ENCODE results near the gene SEZ6. TPM values are rescaled to one million over a fixed set of nuclear protein-coding genes. Genes with fewer than 3 reads are reported as not detected.
"Not testable (repeated sequence)": the region's sequence is repeated elsewhere in the genome, so short reads cannot be mapped to it uniquely, and the experiment has no call there.

SEZ6 gene
- total RNA-seq, 2 experiments from 2014 or later: not detected

DNA sequence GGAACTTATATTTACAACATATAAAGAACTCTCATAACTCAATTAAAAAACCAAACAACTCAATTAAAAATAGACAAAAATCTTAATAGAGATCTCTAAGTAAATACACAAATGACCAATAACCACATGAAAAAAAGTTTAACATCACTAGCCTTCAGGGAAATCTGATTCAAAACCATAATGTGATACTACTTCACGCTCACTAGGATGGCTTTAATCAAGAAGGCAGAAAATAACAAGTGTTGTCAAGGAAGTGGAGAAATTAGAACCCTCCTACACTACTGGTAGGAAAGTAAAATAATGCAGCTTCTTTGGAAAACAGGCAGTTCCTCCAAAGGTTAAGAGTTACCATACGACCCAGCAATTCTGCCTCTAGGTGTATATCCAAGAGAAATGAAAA is 62.9 kb downstream of the SEZ6 start:
- POLR2A ChIA-PET: no interaction called here
- H3K9me3 Mint-ChIP-seq (ENCODE audit: low read depth): no peaks in the 10 kb centered on the region
- H3K4me1 Mint-ChIP-seq: peaks cover 89% of the 10 kb centered on the region
- CTCF ChIA-PET: interaction anchor here (1.1 to 2.9 kb wide), 5 partner anchors 9 to 179 kb away, joined by 3 to 9 read pairs (median 4); partner anchors contain the start of gene PHF12
- H3K36me3 Mint-ChIP-seq (ENCODE audit: low read depth): peaks cover 60% of the 10 kb centered on the region
- H3K27me3 Mint-ChIP-seq: no peaks in the 10 kb centered on the region
- intact Hi-C loops (cut with DNase I, micrococcal nuclease): no loop called here
- no peak overlapping the region for H3K4me3 Mint-ChIP-seq
- ATAC-seq (no peak), DNase-seq (no peak)
- no peak overlapping the region for H3K27ac Mint-ChIP-seq

DNA sequence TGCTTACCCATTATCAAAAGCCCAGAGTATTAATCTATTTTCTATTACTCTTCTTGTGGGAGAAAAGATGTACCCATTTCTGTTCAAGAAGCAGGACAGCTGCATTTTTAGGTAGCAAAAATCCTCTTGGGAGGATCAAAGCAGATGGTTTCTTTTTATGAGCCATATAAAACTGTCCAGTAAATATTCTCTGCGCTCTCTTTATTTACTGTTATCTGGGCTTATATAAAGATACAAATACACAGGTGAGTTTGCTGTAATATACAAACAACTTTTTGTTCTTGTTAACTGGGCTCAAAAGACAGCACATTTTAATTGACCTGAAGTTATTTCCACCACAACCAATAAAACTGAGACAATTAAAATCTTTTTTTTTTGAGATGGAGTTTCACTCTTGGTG is 64.6 kb downstream of the SEZ6 start:
- H3K9me3 Mint-ChIP-seq (ENCODE audit: low read depth): no peaks in the 10 kb centered on the region
- H3K36me3 Mint-ChIP-seq (ENCODE audit: low read depth): peaks cover 48% of the 10 kb centered on the region
- H3K4me3 Mint-ChIP-seq: no peak overlapping the region
- ChIA-PET CTCF (interaction anchor here (2.0 to 2.9 kb wide), 4 partner anchors 11 to 177 kb away, joined by 6 to 9 read pairs (median 8); no protein-coding TSS in a partner anchor), POLR2A (no interaction called here)
- intact Hi-C loops (cut with DNase I, micrococcal nuclease): loop anchor here in 1 of 2 experiments (2.0 kb wide), 1 partner anchor 14 kb away; no protein-coding TSS in a partner anchor
- DNase-seq (no peak), ATAC-seq (no peak)
- H3K4me1 Mint-ChIP-seq: peaks cover 86% of the 10 kb centered on the region
- H3K27ac Mint-ChIP-seq: no peak overlapping the region
- no peaks in the 10 kb centered on the region for H3K27me3 Mint-ChIP-seq

DNA sequence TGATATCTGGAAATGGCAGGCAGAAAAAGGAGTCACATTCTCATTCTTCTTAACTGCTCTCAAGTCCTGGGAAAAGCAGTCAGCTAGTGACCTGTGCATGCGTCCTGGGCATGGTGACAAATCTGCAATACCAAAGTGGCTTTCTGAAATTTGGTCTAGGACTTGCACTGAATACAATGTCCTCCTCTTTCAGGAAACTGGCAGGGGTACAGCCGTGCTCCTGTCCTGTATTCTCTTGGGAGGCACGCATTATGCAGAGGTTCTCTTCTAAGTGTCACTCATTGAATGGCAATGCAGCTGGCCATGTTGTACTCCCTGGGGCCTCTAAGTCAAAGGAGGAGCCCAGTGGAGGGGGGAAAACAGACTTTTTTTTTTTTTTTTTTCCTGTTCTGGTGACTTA is 65.2 kb downstream of the SEZ6 start:
- Mint-ChIP-seq H3K4me3 (no peak overlapping the region), H3K27ac (peak overlapping the region; percentile 63), H3K4me1 (peaks cover 85% of the 10 kb centered on the region), H3K9me3 (ENCODE audit: low read depth) (no peaks in the 10 kb centered on the region), H3K27me3 (no peaks in the 10 kb centered on the region), H3K36me3 (ENCODE audit: low read depth) (peaks cover 47% of the 10 kb centered on the region)
- no peak for DNase-seq
- POLR2A ChIA-PET: no interaction called here
- intact Hi-C loops (cut with DNase I, micrococcal nuclease): loop anchor here in 1 of 2 experiments (2.0 kb wide), 1 partner anchor 14 kb away; no protein-coding TSS in a partner anchor
- no peak for ATAC-seq
- CTCF ChIA-PET: interaction anchor here (0.5 to 2.6 kb wide), 4 partner anchors 10 to 196 kb away, joined by 3 to 8 read pairs (median 7); no protein-coding TSS in a partner anchor

DNA sequence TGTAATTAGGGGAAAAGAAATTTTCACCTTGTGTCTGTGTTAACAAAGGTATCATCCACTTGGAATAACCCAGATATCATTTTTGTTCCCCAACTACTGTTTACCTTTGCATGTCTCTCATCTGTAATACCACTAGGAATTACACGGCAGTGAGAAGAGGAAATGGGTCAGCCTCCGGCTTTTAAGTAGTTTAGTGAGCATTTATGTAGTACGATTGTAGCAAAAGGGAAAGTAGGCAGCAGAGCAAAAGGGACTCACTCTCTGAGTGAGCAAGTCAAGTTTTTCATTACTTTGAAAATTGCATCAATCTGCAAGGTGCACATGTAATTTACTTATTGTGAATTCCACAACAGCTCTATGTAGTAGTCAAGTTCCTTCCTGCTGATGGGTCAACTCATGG is 65.7 kb downstream of the SEZ6 start:
- Mint-ChIP-seq H3K27ac (peak overlapping the region; percentile 63), H3K4me1 (peaks cover 84% of the 10 kb centered on the region), H3K9me3 (ENCODE audit: low read depth) (no peaks in the 10 kb centered on the region), H3K27me3 (no peaks in the 10 kb centered on the region), H3K4me3 (no peak overlapping the region), H3K36me3 (ENCODE audit: low read depth) (peaks cover 42% of the 10 kb centered on the region)
- POLR2A ChIA-PET: no interaction called here
- CTCF ChIA-PET: interaction anchor here (0.5 to 2.6 kb wide), 5 partner anchors 10 to 213 kb away, joined by 3 to 8 read pairs (median 6); no protein-coding TSS in a partner anchor
- DNase-seq (no peak), ATAC-seq (peak; percentile 85)
- intact Hi-C loops (cut with DNase I, micrococcal nuclease): loop anchor here in 1 of 2 experiments (2.0 kb wide), 1 partner anchor 13 kb away; no protein-coding TSS in a partner anchor

DNA sequence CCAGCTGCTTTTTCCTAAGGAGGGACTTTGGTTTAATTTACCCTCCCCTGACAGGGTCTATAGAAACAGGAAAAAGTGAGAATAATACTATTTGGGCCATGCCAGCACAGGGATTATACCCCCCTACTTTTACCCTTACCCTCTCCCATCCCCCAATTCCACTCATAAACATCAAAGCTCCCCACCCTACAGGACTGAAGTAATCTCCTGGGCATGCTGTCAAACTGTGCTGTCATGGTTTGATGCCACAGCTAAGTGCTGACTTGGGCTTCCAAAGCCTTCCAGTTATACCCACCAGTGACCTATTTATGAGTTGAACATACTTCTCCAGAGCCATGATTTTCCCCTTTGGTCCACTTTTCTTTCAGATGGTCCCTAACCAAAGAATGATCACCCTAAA is 67.3 kb downstream of the SEZ6 start:
- peaks cover 79% of the 10 kb centered on the region for H3K4me1 Mint-ChIP-seq
- no peaks in the 10 kb centered on the region for H3K9me3 Mint-ChIP-seq (ENCODE audit: low read depth)
- no peak for ATAC-seq
- CTCF ChIA-PET: interaction anchor here (0.6 to 2.6 kb wide), 7 partner anchors 8 to 175 kb away, joined by 3 to 10 read pairs (median 3); no protein-coding TSS in a partner anchor
- POLR2A ChIA-PET: no interaction called here
- H3K4me3 Mint-ChIP-seq: no peak overlapping the region
- peak overlapping the region; percentile 12 for H3K27ac Mint-ChIP-seq
- peaks cover 39% of the 10 kb centered on the region for H3K36me3 Mint-ChIP-seq (ENCODE audit: low read depth)
- H3K27me3 Mint-ChIP-seq: no peaks in the 10 kb centered on the region
- intact Hi-C loops (cut with DNase I, micrococcal nuclease): no loop called here
- DNase-seq: no peak

DNA sequence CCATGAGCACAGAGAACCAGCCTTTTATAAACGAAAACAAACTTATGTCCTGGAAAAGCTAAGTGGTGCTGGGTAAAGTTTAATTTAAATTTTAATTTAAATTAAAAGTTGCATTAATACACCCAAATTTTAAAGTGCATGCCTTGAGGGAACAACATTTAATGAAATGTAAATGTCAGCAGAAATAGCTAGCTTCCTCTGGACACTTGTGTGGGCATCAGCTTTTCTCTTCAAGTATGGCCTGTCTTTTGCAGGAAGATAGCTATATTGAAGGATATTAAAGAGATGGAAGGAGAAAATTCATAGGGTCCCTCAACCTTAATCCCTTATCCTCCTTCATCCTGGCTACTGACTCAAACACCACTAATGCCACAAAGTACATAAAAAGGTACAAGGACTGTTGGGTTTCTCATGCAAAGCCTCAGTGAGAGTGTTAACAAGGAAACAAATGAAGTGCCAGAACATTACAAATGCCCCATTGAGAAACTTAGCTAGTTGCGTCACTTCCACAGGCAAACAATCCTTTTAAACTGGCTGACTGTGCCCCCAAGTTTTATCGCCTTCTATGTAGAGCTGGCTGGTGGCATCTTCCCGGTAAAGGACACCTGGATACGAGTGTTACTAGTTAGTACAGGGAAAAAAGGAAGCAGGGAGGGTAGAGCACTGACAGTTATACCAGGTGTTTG is 68.6 kb downstream of the SEZ6 start:
- Mint-ChIP-seq H3K4me3 (no peak overlapping the region), H3K36me3 (ENCODE audit: low read depth) (peaks cover 30% of the 10 kb centered on the region), H3K27me3 (no peaks in the 10 kb centered on the region), H3K9me3 (ENCODE audit: low read depth) (no peaks in the 10 kb centered on the region), H3K4me1 (peaks cover 76% of the 10 kb centered on the region), H3K27ac (no peak overlapping the region)
- ATAC-seq (no peak), DNase-seq (no peak)
- ChIA-PET CTCF (interaction anchor here (0.9 to 2.3 kb wide), 9 partner anchors 9 to 210 kb away, joined by 3 to 10 read pairs (median 4); partner anchors contain the start of gene FLOT2), POLR2A (interaction anchor here (0.6 kb wide), 1 partner anchor 185 kb away, joined by 3 read pairs; no protein-coding TSS in a partner anchor)
- intact Hi-C loops (cut with DNase I, micrococcal nuclease): no loop called here

DNA sequence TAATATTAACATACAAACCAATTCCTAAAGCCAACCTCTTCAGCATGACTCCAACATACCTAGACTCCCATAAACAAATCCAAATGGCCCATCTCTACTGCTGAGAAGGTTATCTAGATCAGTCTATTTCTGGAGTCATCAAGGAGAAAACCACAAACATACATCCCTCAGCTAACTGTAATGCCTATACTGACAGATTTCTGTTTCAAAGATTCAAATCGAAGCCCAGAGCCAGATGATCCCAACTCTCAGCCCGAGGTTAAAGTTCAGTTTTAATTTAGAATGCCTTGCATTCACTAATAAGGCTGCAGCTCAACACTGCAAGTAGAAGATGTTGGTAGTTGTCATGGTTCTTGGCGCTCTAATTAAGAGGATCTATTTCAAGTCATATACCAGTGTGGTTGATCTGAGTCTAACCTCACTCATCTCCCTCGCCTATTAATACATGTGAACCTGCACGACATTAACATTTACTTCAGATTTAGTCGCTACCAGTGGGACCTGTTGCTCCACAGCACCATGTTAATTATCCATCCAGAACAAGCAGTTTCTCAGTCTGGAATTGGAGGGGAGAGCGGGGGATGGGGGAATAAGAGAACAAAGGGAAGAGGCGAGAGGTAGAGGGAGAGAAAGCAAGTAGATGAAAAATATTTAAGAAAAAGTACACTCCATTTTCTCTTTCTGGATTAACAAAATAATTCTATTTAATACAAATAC is 69.9 kb downstream of the SEZ6 start:
- Mint-ChIP-seq H3K9me3 (ENCODE audit: low read depth) (no peaks in the 10 kb centered on the region), H3K4me3 (no peak overlapping the region), H3K36me3 (ENCODE audit: low read depth) (peaks cover 31% of the 10 kb centered on the region), H3K27me3 (no peaks in the 10 kb centered on the region), H3K27ac (peak overlapping the region; percentile 58), H3K4me1 (peaks cover 70% of the 10 kb centered on the region)
- intact Hi-C loops (cut with DNase I, micrococcal nuclease): no loop called here
- DNase-seq: no peak
- ATAC-seq: no peak
- ChIA-PET POLR2A (no interaction called here), CTCF (interaction anchor here (0.7 to 4.6 kb wide), 7 partner anchors 9 to 237 kb away, joined by 3 to 20 read pairs (median 3); no protein-coding TSS in a partner anchor)

DNA sequence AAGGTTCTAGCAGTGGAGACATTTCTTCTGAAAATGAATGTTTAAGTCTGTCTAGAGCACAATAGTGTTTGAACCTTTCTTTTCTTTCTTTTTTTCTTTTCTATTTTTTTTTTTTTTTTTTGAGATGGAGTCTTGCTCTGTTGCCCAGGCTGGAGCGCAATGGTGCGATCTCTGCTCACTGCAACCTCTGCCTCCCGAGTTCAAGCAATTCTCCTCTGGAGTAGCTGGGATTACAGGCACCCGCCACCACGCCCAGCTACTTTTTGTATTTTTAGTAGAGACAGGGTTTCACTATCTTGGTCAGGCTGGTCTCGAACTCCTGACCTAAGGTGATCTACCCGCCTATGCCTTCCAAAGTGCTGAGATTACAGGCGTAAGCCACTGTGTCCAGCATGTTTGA is 71.3 kb downstream of the SEZ6 start:
- not testable (repeated sequence) for H3K27ac Mint-ChIP-seq, H3K4me3 Mint-ChIP-seq

DNA sequence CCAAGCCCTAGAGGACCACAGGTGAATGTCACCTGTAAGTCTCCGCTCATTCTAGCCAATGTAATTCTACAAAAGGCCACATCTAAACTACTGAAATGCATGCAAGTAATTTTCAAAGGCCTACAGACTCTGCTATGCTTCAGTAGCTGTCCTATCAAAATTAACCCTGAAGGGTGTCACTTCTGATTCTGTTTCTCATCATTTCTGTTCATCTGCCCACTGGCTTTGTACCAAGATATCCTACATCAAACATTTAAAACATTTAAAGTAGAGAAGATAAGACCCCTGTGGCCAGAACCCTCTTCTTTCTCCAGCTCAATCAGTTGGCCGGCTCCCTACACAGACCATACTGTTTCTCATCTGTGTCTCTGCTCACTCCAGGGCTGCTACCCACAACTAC is 76.0 kb downstream of the SEZ6 start:
- ATAC-seq (no peak), DNase-seq (no peak)
- intact Hi-C loops (cut with DNase I, micrococcal nuclease): no loop called here
- Mint-ChIP-seq H3K4me3 (no peak overlapping the region), H3K27ac (peak overlapping the region; percentile 60), H3K4me1 (peaks cover 62% of the 10 kb centered on the region), H3K36me3 (ENCODE audit: low read depth) (peaks cover 67% of the 10 kb centered on the region), H3K9me3 (ENCODE audit: low read depth) (peaks cover 13% of the 10 kb centered on the region), H3K27me3 (no peaks in the 10 kb centered on the region)
- POLR2A ChIA-PET: interaction anchor here (0.7 kb wide), 1 partner anchor 168 kb away, joined by 3 read pairs; no protein-coding TSS in a partner anchor
- CTCF ChIA-PET: interaction anchor here (0.6 to 2.5 kb wide), 9 partner anchors 10 to 203 kb away, joined by 3 to 15 read pairs (median 6); no protein-coding TSS in a partner anchor

More for the DNA sequence above, 71.3 kb downstream of the SEZ6 start:
- ATAC-seq; intact Hi-C loops (cut with DNase I, micrococcal nuclease); POLR2A ChIA-PET; H3K27me3 Mint-ChIP-seq; DNase-seq; H3K9me3 Mint-ChIP-seq (ENCODE audit: low read depth): not testable (repeated sequence)
- Mint-ChIP-seq H3K36me3 (ENCODE audit: low read depth) (peaks cover 43% of the 10 kb centered on the region), H3K4me1 (peaks cover 64% of the 10 kb centered on the region)
- CTCF ChIA-PET: interaction anchor here (0.7 to 4.6 kb wide), 8 partner anchors 9 to 208 kb away, joined by 3 to 20 read pairs (median 4); partner anchors contain the start of gene TLCD1

DNA sequence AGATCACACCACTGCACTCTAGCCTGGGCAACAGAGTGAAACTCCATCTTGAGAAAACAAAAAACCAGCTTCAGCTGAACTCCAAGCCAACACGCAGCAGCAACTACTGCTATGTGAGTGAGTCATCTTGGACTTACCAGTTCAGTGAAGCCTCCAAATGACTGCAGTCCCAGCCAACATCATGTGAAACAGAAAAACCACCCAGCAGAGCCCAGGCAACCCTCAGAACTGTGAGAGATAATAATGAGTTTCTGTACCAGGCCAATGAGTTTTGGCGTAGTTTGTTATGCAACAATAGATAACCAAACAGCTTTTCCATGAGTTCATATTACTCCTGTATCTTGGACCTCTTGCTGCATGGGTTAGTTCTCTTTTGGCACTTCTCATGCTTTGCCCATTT is 77.8 kb downstream of the SEZ6 start:
- Mint-ChIP-seq H3K27ac (peak overlapping the region; percentile 76), H3K4me3 (no peak overlapping the region), H3K27me3 (no peaks in the 10 kb centered on the region), H3K36me3 (ENCODE audit: low read depth) (peaks cover 76% of the 10 kb centered on the region), H3K4me1 (peaks cover 65% of the 10 kb centered on the region), H3K9me3 (ENCODE audit: low read depth) (peaks cover 13% of the 10 kb centered on the region)
- intact Hi-C loops (cut with DNase I, micrococcal nuclease): no loop called here
- ChIA-PET CTCF (interaction anchor here (1.2 to 3.2 kb wide), 7 partner anchors 11 to 201 kb away, joined by 4 to 28 read pairs (median 11); no protein-coding TSS in a partner anchor), POLR2A (interaction anchor here (0.7 to 2.3 kb wide), 3 partner anchors 16 to 24 kb away, joined by 3 to 5 read pairs (median 3); partner anchors contain the start of gene PHF12)
- DNase-seq (peak; percentile 66), ATAC-seq (peak; percentile 84)

DNA sequence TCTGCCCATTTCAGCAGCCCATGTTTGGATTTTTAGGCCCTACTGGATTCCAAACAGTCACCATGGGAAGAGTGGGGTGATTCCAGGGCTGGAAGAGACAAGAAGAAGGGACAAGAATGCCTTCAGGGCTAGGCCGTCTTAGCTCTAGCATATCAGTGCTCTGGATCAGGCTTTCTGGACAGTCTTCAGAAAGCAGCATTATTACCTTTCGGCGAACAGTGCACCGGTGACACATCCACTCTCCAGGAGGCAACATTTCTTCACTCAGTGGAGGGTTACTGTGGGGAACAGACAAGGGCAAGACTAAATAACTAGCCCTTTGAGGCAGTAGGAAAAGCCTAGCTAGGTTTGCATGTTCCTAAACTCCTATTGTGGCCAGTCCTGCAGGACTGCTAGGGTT is 79.0 kb downstream of the SEZ6 start:
- DNase-seq: no peak
- no peak for ATAC-seq
- Mint-ChIP-seq H3K36me3 (ENCODE audit: low read depth) (peaks cover 79% of the 10 kb centered on the region), H3K9me3 (ENCODE audit: low read depth) (peaks cover 13% of the 10 kb centered on the region), H3K4me1 (peaks cover 60% of the 10 kb centered on the region), H3K4me3 (no peak overlapping the region), H3K27ac (peak overlapping the region; percentile 88), H3K27me3 (no peaks in the 10 kb centered on the region)
- POLR2A ChIA-PET: interaction anchor here (0.5 to 2.3 kb wide), 3 partner anchors 18 to 204 kb away, joined by 4 to 11 read pairs (median 5); partner anchors contain the start of gene PHF12
- intact Hi-C loops (cut with DNase I, micrococcal nuclease): loop anchor here (1.0 to 2.0 kb wide), 7 partner anchors 10 to 114 kb away; no protein-coding TSS in a partner anchor
- CTCF ChIA-PET: interaction anchor here (0.5 to 3.2 kb wide), 14 partner anchors 10 to 665 kb away, joined by 3 to 28 read pairs (median 6); partner anchors contain the start of genes FAM222B and PHF12
